Astrocyte (in vitro differentiated cells and primary cell): Measurements from ENCODE around the gene SCPEP1. TPM values are rescaled to one million over a fixed set of nuclear protein-coding genes. Genes with fewer than 3 reads are reported as not detected.

ENCODE experiments used
- DNase-seq: peaks from one replicate; pipeline ENCODE4 v3.0.0-alpha.2; 2010; ENCODE audit warnings: low read depth
- FAIRE-seq: peaks from 2 replicates; lab custom pipeline; 2011; peaks lifted over from hg19 to GRCh38; lab: Jason Lieb, UNC
- H2AFZ ChIP-seq: 2 replicates; pipeline ENCODE4 v1.6.0; 2012; ENCODE audit warnings: low read depth, low read length, inconsistent platforms
- H3K27ac ChIP-seq: 2 replicates; pipeline ENCODE4 v1.5.1; 2011; ENCODE audit warnings: low read depth, low read length, inconsistent platforms
- H3K27me3 ChIP-seq: 2 replicates; pipeline ENCODE4 v1.6.0; 2011; ENCODE audit warnings: low read length, inconsistent platforms; ENCODE audit not compliant: insufficient read depth
- H3K36me3 ChIP-seq: 2 replicates; pipeline ENCODE4 v1.5.1; 2011; ENCODE audit warnings: low read length, inconsistent platforms; ENCODE audit not compliant: insufficient read depth
- H3K4me1 ChIP-seq: 2 replicates; pipeline ENCODE4 v1.5.1; 2011; ENCODE audit warnings: low read length, inconsistent platforms; ENCODE audit not compliant: insufficient read depth
- H3K4me2 ChIP-seq: 2 replicates; pipeline ENCODE4 v1.6.0; 2012; ENCODE audit warnings: low read length, inconsistent platforms
- H3K4me3 ChIP-seq: 2 replicates; pipeline ENCODE4 v1.5.1; 2011; ENCODE audit warnings: low read depth, mild to moderate bottlenecking, low read length, inconsistent platforms; ENCODE audit not compliant: insufficient read depth
- H3K79me2 ChIP-seq: 2 replicates; pipeline ENCODE4 v1.6.0; 2012; ENCODE audit warnings: mild to moderate bottlenecking, low read length, inconsistent platforms; ENCODE audit not compliant: insufficient read depth
- H3K9ac ChIP-seq: 2 replicates; pipeline ENCODE4 v1.6.0; 2012; ENCODE audit warnings: mild to moderate bottlenecking, low read length, inconsistent platforms
- H3K9me3 ChIP-seq: 2 replicates; pipeline ENCODE4 v1.5.1; 2012; ENCODE audit warnings: low read depth, mild to moderate bottlenecking, low read length, inconsistent platforms; ENCODE audit not compliant: insufficient read depth
- H4K20me1 ChIP-seq: 2 replicates; pipeline ENCODE4 v1.6.0; 2012; ENCODE audit warnings: low read length, inconsistent platforms; ENCODE audit not compliant: insufficient read depth
- H3K27ac Mint-ChIP-seq: one replicate; pipeline ENCODE4 v1.8.0; 2021; ENCODE audit warnings: mild to moderate bottlenecking, mixed read lengths; ENCODE audit not compliant: unreplicated experiment
- H3K27me3 Mint-ChIP-seq: one replicate; pipeline ENCODE4 v1.8.0; 2021; ENCODE audit warnings: low read depth, mixed read lengths; ENCODE audit not compliant: unreplicated experiment
- H3K36me3 Mint-ChIP-seq: one replicate; pipeline ENCODE4 v1.8.0; 2021; ENCODE audit warnings: low read depth, mixed read lengths; ENCODE audit not compliant: unreplicated experiment
- H3K4me1 Mint-ChIP-seq: one replicate; pipeline ENCODE4 v1.8.0; 2021; ENCODE audit warnings: low read depth, mixed read lengths; ENCODE audit not compliant: unreplicated experiment
- H3K4me3 Mint-ChIP-seq: one replicate; pipeline ENCODE4 v1.8.0; 2021; ENCODE audit warnings: mild to moderate bottlenecking, moderate library complexity, mixed read lengths; ENCODE audit not compliant: unreplicated experiment
- H3K9me3 Mint-ChIP-seq: one replicate; pipeline ENCODE4 v1.8.0; 2021; ENCODE audit warnings: mild to moderate bottlenecking, mixed read lengths; ENCODE audit not compliant: unreplicated experiment
- EZH2 ChIP-seq: IDR thresholded peaks from 2 replicates; pipeline ENCODE4 v1.6.1; 2012; ENCODE audit warnings: mild to moderate bottlenecking, low read length, inconsistent platforms; ENCODE audit not compliant: insufficient read depth
- total RNA-seq: library from RNA; stranded (reverse); gene quantifications from 2 replicates; pipeline ENCODE4 v1.2.1, GENCODE V29; 2021
- TF ChIP-seq, protein P1 (sequence below): IDR thresholded peaks from 2 replicates; pipeline ENCODE4 v1.5.1; 2011; ENCODE audit warnings: low read depth, mild to moderate bottlenecking, inconsistent platforms, low read length, moderate library complexity; ENCODE audit not compliant: insufficient read depth

Gene SCPEP1
- total RNA-seq, 1 donor from 2014 or later: 27.1 TPM

DNA sequence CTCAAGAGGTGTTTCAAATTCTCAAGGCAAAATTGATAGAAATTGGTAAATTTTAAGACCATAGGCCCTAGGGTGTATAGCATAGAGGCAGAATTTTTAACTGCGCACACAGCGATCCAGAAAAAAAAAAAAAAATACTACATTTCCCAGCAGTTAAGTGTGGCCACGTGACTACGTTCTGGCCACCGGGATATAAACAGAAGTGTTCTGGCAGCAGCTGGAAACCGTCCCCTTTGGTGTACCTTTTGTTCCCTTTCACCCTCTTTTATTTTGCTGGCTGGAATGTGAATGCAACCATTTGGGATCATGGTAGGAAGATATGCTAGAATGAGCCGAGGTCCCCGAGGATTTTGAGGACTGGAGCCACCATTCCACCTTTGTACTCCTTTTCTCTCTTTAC is 54.4 kb downstream of the SCPEP1 start:
- Mint-ChIP-seq H3K27me3 (peaks cover 15% of the 10 kb centered on the region), H3K27ac (no peak overlapping the region), H3K4me3 (no peak overlapping the region), H3K9me3 (peaks cover 8% of the 10 kb centered on the region), H3K36me3 (no peaks in the 10 kb centered on the region), H3K4me1 (no peaks in the 10 kb centered on the region)
- H4K20me1 ChIP-seq: no peaks in the 10 kb centered on the region
- DNase-seq (no peak), FAIRE-seq (no peak)
- H3K4me2 ChIP-seq: no peak overlapping the region
- no peak overlapping the region for H3K9ac ChIP-seq
- peaks cover 10% of the 10 kb centered on the region for H3K27me3 ChIP-seq
- H3K4me3 ChIP-seq: no peak overlapping the region
- H2AFZ ChIP-seq: no peak overlapping the region
- H3K9me3 ChIP-seq: no peaks in the 10 kb centered on the region
- no peak overlapping the region for H3K27ac ChIP-seq
- TF ChIP-seq, protein P1, sequence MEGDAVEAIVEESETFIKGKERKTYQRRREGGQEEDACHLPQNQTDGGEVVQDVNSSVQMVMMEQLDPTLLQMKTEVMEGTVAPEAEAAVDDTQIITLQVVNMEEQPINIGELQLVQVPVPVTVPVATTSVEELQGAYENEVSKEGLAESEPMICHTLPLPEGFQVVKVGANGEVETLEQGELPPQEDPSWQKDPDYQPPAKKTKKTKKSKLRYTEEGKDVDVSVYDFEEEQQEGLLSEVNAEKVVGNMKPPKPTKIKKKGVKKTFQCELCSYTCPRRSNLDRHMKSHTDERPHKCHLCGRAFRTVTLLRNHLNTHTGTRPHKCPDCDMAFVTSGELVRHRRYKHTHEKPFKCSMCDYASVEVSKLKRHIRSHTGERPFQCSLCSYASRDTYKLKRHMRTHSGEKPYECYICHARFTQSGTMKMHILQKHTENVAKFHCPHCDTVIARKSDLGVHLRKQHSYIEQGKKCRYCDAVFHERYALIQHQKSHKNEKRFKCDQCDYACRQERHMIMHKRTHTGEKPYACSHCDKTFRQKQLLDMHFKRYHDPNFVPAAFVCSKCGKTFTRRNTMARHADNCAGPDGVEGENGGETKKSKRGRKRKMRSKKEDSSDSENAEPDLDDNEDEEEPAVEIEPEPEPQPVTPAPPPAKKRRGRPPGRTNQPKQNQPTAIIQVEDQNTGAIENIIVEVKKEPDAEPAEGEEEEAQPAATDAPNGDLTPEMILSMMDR: no peak
- no peak for TF ChIP-seq EZH2
- no peaks in the 10 kb centered on the region for H3K4me1 ChIP-seq
- H3K79me2 ChIP-seq: no peaks in the 10 kb centered on the region
- H3K36me3 ChIP-seq: no peaks in the 10 kb centered on the region

DNA sequence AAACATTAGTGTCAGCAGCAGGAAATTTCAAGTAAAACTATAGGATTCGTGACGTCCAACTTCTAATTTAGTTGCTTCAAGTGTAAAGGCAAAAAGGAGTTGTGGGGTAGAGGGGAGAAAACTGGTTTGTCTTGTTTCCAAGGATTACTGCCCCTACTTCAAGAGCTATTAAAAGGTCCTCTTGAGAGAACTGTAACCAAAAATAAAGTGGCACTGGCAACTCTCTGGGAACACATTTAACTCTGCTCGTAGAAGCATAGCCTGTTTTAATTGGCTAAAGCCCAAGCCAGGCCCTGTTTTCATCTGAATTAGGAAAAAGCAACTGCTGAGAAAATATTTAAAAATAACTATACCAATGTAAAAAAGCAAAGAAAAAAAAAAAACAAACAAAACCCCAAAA is 55.4 kb downstream of the SCPEP1 start:
- H3K27ac Mint-ChIP-seq: no peak overlapping the region

More for the DNA sequence above, 55.4 kb downstream of the SCPEP1 start:
- Histone ChIP-seq H3K9ac (no peak overlapping the region), H3K4me2 (no peak overlapping the region), H3K27me3 (peaks cover 10% of the 10 kb centered on the region), H2AFZ (no peak overlapping the region), H3K36me3 (no peaks in the 10 kb centered on the region), H3K79me2 (no peaks in the 10 kb centered on the region), H3K27ac (no peak overlapping the region), H3K4me3 (no peak overlapping the region), H3K9me3 (no peaks in the 10 kb centered on the region), H3K4me1 (no peaks in the 10 kb centered on the region), H4K20me1 (no peaks in the 10 kb centered on the region)
- FAIRE-seq: no peak
- Mint-ChIP-seq H3K4me1 (no peaks in the 10 kb centered on the region), H3K4me3 (no peak overlapping the region), H3K27me3 (peaks cover 19% of the 10 kb centered on the region), H3K36me3 (no peaks in the 10 kb centered on the region), H3K9me3 (peaks cover 7% of the 10 kb centered on the region)
- no peak for TF ChIP-seq EZH2
- TF ChIP-seq, protein P1: no peak
- no peak for DNase-seq
